Placental pericyte (primary cell): ENCODE data around the gene TDRD1. TPM values are rescaled to one million over a fixed set of nuclear protein-coding genes. Genes with fewer than 3 reads are reported as not detected.

Experiments
- small RNA-seq: library from RNA; depleted of rRNA; stranded (forward); fragments of <200 nt; gene quantifications from one replicate; pipeline ENCODE3, GENCODE V24; 2012; ENCODE audit warnings: low replicate concordance
- total RNA-seq: library from RNA; depleted of rRNA; stranded (reverse); fragments of >200 nt; gene quantifications from 2 replicates; pipeline ENCODE4 v1.2.3, GENCODE V29; 2012

TDRD1 gene, protein sequence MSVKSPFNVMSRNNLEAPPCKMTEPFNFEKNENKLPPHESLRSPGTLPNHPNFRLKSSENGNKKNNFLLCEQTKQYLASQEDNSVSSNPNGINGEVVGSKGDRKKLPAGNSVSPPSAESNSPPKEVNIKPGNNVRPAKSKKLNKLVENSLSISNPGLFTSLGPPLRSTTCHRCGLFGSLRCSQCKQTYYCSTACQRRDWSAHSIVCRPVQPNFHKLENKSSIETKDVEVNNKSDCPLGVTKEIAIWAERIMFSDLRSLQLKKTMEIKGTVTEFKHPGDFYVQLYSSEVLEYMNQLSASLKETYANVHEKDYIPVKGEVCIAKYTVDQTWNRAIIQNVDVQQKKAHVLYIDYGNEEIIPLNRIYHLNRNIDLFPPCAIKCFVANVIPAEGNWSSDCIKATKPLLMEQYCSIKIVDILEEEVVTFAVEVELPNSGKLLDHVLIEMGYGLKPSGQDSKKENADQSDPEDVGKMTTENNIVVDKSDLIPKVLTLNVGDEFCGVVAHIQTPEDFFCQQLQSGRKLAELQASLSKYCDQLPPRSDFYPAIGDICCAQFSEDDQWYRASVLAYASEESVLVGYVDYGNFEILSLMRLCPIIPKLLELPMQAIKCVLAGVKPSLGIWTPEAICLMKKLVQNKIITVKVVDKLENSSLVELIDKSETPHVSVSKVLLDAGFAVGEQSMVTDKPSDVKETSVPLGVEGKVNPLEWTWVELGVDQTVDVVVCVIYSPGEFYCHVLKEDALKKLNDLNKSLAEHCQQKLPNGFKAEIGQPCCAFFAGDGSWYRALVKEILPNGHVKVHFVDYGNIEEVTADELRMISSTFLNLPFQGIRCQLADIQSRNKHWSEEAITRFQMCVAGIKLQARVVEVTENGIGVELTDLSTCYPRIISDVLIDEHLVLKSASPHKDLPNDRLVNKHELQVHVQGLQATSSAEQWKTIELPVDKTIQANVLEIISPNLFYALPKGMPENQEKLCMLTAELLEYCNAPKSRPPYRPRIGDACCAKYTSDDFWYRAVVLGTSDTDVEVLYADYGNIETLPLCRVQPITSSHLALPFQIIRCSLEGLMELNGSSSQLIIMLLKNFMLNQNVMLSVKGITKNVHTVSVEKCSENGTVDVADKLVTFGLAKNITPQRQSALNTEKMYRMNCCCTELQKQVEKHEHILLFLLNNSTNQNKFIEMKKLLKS
- 0.44 TPM in 1 of 2 replicates, not detected in the other for total RNA-seq

GRCh38 chr10:114179148-114179547, at the start of gene TDRD1:
Gene TDRD1, plus strand, starts transcription at chr10:114179353. Its CDS starts 8,479 bp downstream, at chr10:114187832.

DNA sequence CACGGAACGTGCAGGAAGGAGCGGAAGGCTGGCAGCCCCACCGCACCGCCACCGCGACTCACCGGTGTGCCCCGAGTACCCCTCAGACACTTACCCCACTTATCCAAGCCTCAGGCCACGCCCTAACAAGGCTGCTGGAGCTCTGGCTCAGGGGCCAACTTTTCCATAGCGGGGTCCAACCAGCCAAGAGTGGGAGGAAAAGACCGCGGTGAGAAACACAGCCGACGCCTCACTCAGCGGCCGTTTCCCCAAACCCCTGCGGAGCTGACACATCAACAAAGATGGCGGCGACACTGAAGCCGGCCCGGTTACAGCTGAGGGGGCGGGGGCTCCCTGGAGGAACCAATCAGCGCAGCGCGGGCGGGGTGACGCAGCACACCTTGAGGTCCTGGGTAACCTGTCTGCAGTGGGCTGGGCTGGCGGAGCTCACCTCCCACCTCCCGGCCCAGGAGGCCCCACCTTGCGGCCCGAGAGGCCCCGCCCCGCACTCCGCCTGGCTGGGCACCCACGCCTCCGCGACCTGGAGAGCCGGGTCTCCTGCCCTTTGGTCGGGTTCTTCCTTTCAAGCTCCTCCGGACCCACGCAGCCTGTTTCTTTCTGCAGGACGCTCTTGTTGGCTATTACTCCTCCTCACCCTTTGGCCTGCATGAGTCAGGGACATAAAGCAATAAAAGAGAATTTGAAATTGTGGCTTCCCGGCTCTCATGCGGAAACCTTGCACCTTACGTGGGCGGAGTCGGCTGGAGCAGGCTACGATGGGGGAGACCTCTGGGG, 5.0 kb upstream of the TDRD1 start, which contains the start of gene CCDC186:
CCDC186 (minus strand) TSS at position 283 of the 774 bp plus-strand sequence. CDS start 10,935 bp downstream, outside the sequence.

DNA sequence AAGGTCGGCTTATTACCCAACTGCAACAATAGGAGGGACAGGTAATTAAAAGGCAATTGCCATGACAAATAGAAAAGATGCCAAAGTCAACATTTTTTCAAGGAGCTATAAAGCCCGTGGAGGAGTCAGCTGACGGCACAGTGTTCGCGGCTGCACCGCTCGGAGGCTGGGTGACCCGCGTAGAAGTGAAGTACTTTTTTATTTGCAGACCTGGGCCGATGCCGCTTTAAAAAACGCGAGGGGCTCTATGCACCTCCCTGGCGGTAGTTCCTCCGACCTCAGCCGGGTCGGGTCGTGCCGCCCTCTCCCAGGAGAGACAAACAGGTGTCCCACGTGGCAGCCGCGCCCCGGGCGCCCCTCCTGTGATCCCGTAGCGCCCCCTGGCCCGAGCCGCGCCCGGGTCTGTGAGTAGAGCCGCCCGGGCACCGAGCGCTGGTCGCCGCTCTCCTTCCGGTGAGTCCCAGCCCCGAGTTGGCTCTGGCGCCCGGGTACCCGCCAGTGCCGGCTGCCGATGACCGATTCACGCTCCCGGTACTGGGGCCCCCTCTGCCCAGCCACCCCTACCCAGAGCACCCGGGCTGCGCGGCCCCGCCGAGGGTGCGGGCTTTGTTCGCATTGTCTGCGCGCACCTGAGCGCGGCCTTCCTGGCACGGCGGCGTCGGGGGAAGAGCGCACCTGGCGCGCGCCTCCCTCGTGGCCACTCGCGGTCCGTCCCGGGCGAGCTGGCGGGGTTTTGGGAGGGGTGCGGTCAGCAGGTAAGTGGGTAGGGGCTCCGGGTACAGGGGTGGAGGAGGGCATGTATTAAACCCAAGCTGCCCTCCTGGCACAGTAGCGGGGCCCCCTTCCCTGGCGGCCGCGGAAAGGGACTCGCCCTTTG, 60.2 kb downstream of the TDRD1 start, which contains the start of gene VWA2:
VWA2 (plus strand) TSS at position 138 of the 877 bp plus-strand sequence. CDS start 9,460 bp downstream, outside the sequence.

Small RNA genes within 50 kb of the gene (small RNA-seq; reads per million reads assigned to genes)
- not detected for gene RF02277

Other genes with a start within 250 kb of the TDRD1 start
- gene ADRB1, start 135.5 kb upstream of the TDRD1 start, total RNA-seq, result not detected in 2 replicates
- gene CCDC186, start 5.2 kb upstream of the TDRD1 start, total RNA-seq, result 22.5 and 25.8 TPM in 2 replicates
- gene VWA2, start 59.9 kb downstream of the TDRD1 start, total RNA-seq, result 0.43 and 1.5 TPM in 2 replicates
- gene AFAP1L2, start 225.1 kb downstream of the TDRD1 start, total RNA-seq, result 12.6 and 62.2 TPM in 2 replicates